GM20431 (cell line): ENCODE data around the gene ADGRL1.

Experiments used
- in situ Hi-C: fragments of 300-500 bp; cut with MseI, MboI; formaldehyde crosslinking; loops from one replicate; pipeline ENCODE4 v1.15.0; 2020; ENCODE audit warnings: low sequenced_read_pairs; ENCODE audit not compliant: unreplicated experiment

The ADGRL1 gene

GRCh38 chr19:14118165-14119051, 87.6 kb downstream of the ADGRL1 start:
- in situ Hi-C loops = no loop called here

- in situ Hi-C loops = no loop called here
These were observed 88.3 kb downstream of the ADGRL1 start, which contains the start of gene PRKACA for GRCh38 chr19:14117668-14118164. TSS of gene PRKACA (minus strand) at chr19:14117762. CDS start at chr19:14117547, 215 bp downstream.

- in situ Hi-C loops = no loop called here
These were observed 88.9 kb downstream of the ADGRL1 start for GRCh38 chr19:14116918-14117578.

GRCh38 chr19:14116525-14116917, 89.4 kb downstream of the ADGRL1 start:
- in situ Hi-C loops = no loop called here

- in situ Hi-C loops = no loop called here
These were observed 90.2 kb downstream of the ADGRL1 start for GRCh38 chr19:14115756-14116155.

- in situ Hi-C loops = no loop called here
These were observed 91.1 kb downstream of the ADGRL1 start for GRCh38 chr19:14114854-14115253.

- in situ Hi-C loops = no loop called here
These were observed 91.5 kb downstream of the ADGRL1 start for GRCh38 chr19:14114439-14114838.

- in situ Hi-C loops = no loop called here
These were observed 92.1 kb downstream of the ADGRL1 start for GRCh38 chr19:14113762-14114414.

- in situ Hi-C loops = no loop called here
These were observed 93.1 kb downstream of the ADGRL1 start for GRCh38 chr19:14112809-14113385.

GRCh38 chr19:14112051-14112808, 93.7 kb downstream of the ADGRL1 start:
- in situ Hi-C loops = no loop called here

GRCh38 chr19:14111486-14111885, 94.5 kb downstream of the ADGRL1 start:
- in situ Hi-C loops = no loop called here

- in situ Hi-C loops = no loop called here
These were observed 95.3 kb downstream of the ADGRL1 start for GRCh38 chr19:14110650-14111049.

GRCh38 chr19:14107581-14108461, 98.1 kb downstream of the ADGRL1 start:
- in situ Hi-C loops = no loop called here

GRCh38 chr19:14106840-14107239, 99.1 kb downstream of the ADGRL1 start:
- in situ Hi-C loops = no loop called here

GRCh38 chr19:14105680-14106079, 100.3 kb downstream of the ADGRL1 start:
- in situ Hi-C loops = no loop called here

GRCh38 chr19:14103310-14103709, 102.7 kb downstream of the ADGRL1 start:
- in situ Hi-C loops = no loop called here

GRCh38 chr19:14102756-14103155, 103.2 kb downstream of the ADGRL1 start:
- in situ Hi-C loops = no loop called here

GRCh38 chr19:14102102-14102696, 103.8 kb downstream of the ADGRL1 start:
- in situ Hi-C loops = no loop called here
